Erythroblast (primary cell): Measurements from ENCODE around the gene RAB11FIP4.
"Not testable (repeated sequence)": the region's sequence is repeated elsewhere in the genome, so short reads cannot be mapped to it uniquely, and the experiment has no call there.

ENCODE experiments used
- DNase-seq, 2 experiments: peaks; one replicate each; lab custom pipeline; 2025; lab: John Stamatoyannopoulos, UW
- GATA1 ChIP-seq: IDR thresholded peaks from 2 replicates; pipeline ENCODE4 v1.6.1; 2011; ENCODE audit warnings: low read depth, mild to moderate bottlenecking, control low read depth, low read length, moderate library complexity
- POLR2A ChIP-seq: IDR thresholded peaks from 2 replicates; pipeline ENCODE4 v1.6.1; 2011; ENCODE audit warnings: mild to moderate bottlenecking, low read length

Gene RAB11FIP4

DNA sequence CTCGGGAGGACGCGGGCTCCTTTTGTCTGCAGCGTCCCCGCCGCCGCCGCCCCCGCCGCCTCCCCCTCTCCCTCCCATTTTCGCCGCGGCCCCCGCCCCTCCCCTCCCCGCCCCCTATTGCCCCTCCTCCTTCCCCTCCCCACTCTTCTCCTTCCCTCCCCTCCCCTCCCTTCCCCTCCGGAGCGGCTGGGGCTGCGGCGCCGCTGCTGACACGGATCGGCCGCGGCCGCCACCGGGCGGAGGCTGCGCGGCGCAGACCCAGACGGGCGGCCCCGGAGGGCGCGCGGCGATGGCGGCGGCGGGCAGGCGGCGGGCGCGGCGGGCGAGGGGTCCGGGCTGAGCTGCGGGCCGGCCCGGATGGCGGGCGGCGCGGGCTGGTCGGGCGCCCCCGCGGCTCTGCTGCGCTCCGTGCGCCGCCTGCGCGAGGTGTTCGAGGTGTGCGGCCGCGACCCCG, at the start of gene RAB11FIP4:
RAB11FIP4 (plus strand) TSS at position 180 of the 454 bp plus-strand sequence; CDS start at position 358, 178 bp downstream.
- TF ChIP-seq POLR2A (no peak), GATA1 (no peak)
- DNase-seq = no peak

GRCh38 chr17:31345191-31345747, 46.2 kb upstream of the RAB11FIP4 start:
- DNase-seq = not testable (repeated sequence)

GRCh38 chr17:31349454-31349853, 42.0 kb upstream of the RAB11FIP4 start:
- TF ChIP-seq GATA1 (no peak), POLR2A (no peak)
- no peak for DNase-seq

DNA sequence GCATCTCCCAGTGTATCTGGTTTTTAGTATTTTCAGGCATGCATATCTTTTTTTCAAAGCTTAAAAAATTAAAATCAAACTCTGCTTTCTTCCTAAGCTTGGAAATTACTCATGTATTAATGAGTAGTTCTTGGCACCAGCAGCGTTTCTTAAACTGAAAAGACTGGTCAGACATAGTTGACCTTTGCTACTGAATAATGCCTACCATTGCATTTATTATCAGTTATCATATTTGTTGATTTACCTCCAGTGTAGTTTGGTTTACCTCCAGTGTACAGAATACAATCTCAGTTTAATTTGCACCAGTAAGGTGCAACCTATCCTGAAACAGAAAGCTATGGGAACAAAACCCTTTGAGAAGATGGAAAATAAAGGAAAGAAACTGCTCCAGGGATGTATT, 35.5 kb upstream of the RAB11FIP4 start:
- TF ChIP-seq GATA1 (no peak), POLR2A (no peak)
- no peak for DNase-seq

GRCh38 chr17:31357091-31357490, 34.4 kb upstream of the RAB11FIP4 start:
- no peak for DNase-seq
- TF ChIP-seq POLR2A (no peak), GATA1 (no peak)

- no peak for DNase-seq
- TF ChIP-seq GATA1 (no peak), POLR2A (no peak)
Measured at GRCh38 chr17:31357839-31358394, 33.6 kb upstream of the RAB11FIP4 start.

- TF ChIP-seq POLR2A (no peak), GATA1 (no peak)
- DNase-seq = no peak
Measured at GRCh38 chr17:31364012-31364411, 27.5 kb upstream of the RAB11FIP4 start.

GRCh38 chr17:31366088-31366487, 25.4 kb upstream of the RAB11FIP4 start:
- no peak for TF ChIP-seq POLR2A
- no peak for TF ChIP-seq GATA1
- DNase-seq = no peak

DNA sequence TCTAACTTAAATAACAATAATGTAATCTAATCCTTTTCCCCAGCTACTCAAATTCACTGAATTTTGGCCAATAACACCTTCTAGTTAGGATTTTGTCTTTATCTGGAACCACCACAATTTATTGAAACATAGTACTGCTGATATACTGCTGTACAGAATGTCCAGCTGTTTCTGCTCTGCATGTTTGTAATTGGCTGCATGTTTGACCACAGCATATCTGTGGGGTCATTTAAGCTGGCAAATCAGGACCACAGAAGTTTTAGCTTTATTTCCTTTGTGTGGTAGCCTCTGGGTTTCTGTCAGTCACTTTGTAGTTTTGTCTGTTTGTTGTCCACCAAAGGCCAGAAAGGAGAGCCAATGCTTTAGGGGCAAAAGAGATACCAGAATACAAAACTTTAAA, 22.2 kb upstream of the RAB11FIP4 start:
- no peak for TF ChIP-seq POLR2A
- no peak for DNase-seq

DNA sequence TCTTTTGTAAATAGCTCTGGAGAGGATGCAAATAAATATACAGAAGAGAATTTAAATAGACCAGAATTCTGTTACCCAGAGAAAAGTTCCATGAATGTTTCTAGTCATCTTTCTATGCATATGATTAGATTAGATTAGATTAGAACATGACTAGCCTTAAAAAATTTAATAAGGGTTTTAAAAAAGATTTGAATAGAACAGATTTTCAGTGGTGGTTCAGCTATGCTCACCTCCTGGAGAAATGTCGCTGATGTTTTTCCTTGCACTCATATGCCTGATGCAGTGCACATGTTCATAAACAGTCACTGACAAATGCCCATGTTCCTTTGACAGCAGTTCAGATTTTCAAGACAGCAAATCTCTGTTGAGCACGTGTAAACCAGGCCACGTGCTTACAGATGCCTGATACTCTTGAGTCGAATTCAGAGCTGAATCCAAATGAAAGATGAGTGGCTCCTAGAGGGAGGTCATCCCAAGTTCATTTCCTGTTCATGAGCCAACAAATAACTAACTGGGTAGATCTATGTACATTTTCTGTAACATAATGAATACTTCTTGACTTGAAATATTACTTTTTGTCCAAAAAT, 19.9 kb upstream of the RAB11FIP4 start:
- TF ChIP-seq POLR2A (no peak), GATA1 (no peak)
- no peak for DNase-seq

DNA sequence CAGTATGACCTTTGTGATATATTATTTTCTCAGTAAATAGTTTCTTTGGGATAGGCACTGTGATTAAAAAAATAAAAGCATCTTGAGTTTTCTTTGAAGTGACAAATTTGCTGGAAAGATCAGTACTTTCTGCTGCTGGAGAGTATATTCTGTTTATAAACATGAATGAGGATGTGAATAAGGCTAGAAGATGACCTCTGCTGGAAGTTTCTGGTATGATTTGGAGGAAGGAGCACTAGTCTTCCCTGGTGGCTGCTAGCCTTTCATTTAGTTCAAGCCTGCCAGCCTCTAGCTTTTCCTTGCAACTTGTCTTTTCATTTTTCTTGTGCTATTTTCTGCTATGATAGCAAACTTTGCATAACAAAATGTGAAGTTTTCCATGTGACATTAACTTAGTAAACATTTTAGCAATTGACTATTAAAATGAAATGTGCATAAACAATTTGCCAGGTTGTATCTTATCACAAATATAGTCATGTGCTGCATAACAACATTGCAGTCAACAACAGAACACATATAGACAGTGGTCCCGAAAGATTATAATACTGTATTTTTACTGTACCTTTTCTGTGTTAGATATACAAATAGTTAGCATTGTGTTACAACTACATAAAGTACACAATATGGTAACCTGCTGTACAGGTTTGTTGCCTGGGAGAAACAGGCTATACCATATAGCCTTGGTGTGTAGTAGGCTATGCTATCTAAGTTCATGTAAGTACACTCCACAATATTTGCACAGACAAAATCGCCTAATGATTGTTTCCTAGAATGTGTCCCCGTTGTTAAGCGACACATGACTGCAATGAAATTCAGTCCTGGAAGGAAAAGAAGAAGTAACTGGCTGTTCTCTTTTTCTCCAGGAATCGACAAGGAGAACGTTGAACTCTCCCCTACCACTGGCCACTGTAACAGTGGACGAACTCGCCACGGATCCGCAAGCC, 18.1 kb upstream of the RAB11FIP4 start:
- DNase-seq = peak; percentile 33 to 54
- no peak for TF ChIP-seq GATA1
- no peak for TF ChIP-seq POLR2A

DNA sequence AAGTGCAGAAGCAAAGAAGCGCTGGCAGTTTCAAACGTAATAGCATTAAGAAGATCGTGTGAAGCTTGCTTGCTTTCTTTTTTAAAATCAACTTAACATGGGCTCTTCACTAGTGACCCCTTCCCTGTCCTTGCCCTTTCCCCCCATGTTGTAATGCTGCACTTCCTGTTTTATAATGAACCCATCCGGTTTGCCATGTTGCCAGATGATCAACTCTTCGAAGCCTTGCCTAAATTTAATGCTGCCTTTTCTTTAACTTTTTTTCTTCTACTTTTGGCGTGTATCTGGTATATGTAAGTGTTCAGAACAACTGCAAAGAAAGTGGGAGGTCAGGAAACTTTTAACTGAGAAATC, 17.4 kb upstream of the RAB11FIP4 start:
- DNase-seq = no peak
- TF ChIP-seq GATA1 (no peak), POLR2A (no peak)

DNA sequence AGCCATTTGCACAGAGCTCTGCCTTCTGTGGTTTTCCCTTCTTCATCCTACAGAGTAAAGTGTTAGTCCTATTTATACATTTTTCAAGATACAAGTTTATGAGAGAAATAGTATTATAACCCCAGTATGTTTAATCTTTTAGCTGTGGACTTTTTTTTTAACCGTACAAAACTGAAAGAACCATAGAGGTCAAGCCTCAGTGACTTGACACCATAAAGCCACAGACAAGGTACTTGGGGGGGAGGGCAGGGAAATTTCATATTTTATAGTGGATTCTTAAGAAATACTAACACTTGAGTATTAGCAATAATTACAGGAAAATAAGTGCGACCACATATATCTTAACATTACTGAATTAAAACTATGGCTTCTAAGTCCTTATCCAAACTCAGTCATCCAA, 17.0 kb upstream of the RAB11FIP4 start:
- DNase-seq = no peak
- TF ChIP-seq GATA1 = no peak

- no peak for DNase-seq
- TF ChIP-seq GATA1 (no peak), POLR2A (no peak)
Measured at GRCh38 chr17:31378638-31379037, 12.8 kb upstream of the RAB11FIP4 start.
